ENCODE data around the gene EFCAB7. TPM values are rescaled to one million over a fixed set of nuclear protein-coding genes. Genes with fewer than 3 reads are reported as not detected.

EFCAB7 gene, protein sequence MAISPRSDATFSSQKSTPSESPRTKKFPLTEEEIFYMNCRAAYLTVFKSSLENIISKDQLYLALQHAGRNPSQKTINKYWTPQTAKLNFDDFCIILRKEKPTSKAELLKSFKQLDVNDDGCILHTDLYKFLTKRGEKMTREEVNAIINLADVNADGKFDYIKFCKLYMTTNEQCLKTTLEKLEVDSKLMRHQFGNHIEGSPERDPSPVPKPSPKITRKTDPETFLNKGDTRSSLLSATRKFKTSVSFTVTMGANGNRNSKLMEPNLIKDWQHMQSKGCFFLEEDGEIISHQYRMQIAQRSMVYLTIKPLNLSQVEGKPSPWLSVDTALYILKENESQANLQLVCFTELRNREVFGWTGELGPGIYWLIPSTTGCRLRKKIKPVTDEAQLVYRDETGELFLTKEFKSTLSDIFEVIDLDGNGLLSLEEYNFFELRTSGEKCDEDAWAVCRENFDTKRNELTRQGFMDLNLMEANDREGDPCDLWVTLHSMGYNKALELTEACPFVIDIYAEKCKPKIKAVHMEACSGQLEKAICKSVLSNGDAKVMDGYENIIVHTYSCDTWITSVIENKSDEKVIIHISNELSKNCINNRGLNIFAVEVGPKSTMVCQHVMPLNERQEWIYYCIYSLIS
- 4.5 TPM for total RNA-seq
- long read RNA-seq, partial matches to known transcripts, result 1 of 6 reads
- long read RNA-seq, other reads (novel, unspliced or antisense), result 5 of 6 reads

DNA sequence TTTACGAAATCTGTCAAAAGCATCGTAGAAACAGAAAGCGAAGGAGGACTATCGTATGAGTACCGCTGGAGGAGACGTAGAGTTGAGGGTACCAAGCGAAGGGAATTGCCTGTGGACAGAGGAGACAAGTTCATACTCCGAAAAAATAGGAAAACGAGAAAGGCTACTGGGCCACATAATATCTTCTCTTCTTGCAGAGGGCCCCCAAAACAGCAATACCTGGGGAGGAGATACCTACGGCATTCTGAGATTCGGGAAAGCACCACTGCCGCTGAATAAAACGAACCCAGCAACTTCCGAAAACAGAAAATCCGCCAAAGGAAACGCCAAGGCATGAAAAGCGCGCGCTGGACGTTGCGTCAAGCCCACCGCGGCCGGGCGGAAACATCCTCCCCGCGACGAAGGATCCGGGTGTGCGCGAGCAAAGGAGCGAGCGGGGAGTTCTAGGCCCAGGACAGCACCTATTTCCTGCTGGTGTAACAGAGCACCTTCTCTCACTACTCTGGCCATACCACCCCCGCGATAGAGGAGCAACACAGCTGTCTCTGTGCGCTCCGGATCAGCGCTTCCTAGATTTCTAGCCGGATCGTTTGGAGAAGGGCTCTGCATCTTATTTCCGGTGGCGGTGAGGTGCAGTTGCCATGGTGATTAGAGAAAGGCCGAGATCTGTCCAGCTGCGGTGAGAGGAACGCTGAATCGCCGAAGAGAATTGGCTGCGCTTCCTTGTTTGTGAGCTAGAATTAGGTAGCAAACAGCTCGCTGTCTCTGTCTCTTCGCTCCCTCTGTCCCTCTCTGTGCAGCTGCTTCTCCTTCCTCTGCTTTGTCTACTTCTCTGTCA lies at the start of gene EFCAB7, which contains the start of gene ITGB3BP:
TSS of gene EFCAB7 (plus strand) at position 635 of the 838 bp plus-strand sequence. CDS start 2,048 bp downstream, outside the sequence.
TSS of gene ITGB3BP (minus strand) at position 335 of the 838 bp plus-strand sequence. CDS start at position 243, 92 bp downstream.
- intact Hi-C loops (cut with DNase I), result loop anchor here (2.0 to 10.0 kb wide), 2 partner anchors 156 to 198 kb away; partner anchors contain the start of genes ALG6 and FOXD3
- DNase-seq (ENCODE audit: low spot score), result peak; percentile 91

DNA sequence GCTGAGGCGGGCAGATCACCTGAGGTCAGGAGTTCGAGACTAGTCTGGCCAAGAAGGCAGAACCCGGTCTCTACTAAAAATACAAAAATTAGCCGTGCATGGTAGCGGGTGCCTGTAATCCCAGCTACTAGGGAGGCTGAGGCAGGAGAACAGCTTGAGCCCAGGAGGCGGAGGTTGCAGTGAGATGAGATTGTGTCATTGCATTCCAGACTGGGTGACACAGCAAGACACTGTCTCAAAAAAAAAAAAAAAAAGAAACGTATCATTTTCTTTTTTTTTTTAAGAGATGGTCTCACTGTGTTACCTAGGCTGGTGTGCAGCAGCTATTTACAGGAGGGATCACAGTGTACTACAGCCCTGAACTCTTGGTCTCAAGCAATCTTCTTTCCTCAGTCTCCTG lies 47.6 kb upstream of the EFCAB7 start:
- no peak for DNase-seq (ENCODE audit: low spot score)
- intact Hi-C loops (cut with DNase I), result no loop called here

DNA sequence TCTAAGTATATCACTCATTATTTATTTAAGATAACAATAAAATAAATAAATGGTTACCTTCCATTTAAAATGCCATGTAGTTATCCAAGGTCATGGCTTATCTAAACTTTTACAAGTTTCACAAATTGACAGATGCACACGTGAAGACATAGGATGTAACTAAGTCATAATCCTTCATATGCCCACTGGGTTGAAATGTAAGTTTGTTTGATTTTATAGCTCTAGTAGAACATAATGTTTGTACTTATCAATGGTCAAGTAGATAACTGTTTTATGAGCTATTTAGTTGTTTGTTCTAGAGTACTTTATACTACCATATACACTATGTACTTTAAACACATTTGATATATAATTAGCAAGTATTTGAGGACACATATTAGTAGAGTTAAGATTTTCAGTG lies 43.3 kb upstream of the EFCAB7 start:
- intact Hi-C loops (cut with DNase I), result no loop called here
- DNase-seq (ENCODE audit: low spot score), result no peak

DNA sequence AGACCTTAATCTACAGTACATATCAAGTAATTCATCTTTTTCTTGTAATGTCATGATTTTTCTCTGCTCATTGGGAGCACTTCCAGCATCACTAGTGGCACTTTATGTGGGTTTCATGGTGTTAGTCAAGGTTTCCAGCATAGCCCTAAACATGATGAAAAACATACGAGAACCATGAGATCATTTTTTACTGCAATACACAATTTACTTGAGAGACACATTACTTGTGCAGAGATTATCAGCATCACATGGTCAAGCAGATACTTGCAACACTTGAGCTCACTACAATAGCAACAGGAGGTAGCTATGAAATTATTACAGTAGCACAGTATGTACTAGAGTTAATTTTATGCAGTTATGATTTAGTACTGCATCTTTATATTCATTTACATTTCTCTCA lies 36.7 kb upstream of the EFCAB7 start:
- intact Hi-C loops (cut with DNase I), result no loop called here
- no peak for DNase-seq (ENCODE audit: low spot score)

DNA sequence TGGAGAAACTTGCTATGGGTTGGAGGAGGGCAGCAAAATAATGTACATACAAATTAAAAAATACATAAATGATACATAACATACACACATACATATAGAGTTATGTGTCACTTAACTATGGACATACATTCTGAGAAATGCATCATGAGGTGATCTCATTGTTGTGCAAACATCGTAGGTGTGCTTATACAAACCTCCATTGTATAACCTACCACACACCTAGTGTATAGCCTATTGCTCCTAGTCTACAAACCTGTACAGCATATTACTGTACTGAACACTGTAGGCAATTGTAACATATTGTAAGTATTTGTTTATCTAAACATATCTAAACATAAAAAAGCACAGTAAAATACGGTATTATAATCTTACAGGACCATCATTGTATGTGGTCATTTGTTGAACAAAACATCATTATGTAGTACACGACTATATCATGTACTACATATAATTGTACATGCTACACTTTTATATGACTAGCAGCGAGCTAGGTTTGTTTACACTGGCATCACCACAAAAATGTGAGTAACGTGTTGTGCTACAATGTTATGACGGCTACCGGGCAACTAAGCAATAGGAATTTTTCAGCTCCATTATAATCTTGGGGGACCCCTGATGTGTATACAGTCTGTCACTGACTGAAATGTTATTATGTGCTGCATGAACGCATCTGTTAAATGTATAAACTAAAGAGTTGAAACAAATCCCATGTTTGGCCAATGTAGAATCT lies 35.8 kb upstream of the EFCAB7 start:
- no peak for DNase-seq (ENCODE audit: low spot score)
- intact Hi-C loops (cut with DNase I), result no loop called here

DNA sequence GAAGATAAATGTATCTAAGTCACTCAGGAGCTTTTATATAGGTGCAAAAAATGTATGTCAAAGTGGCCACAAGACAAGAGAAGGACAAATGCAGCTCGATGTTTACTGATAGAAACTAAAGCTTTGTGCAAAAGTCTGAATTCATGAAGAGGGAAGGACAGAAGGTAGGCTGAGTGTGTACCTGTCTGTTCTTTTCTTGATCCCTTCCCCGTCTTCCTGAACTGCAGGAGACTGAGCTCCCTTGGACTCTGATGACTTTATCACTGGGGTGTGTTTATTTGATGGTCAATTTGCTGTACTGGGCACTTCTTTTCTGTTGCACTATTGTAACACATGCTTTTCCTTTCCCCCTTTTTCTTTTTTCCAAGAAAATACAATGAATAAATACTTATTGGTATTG lies 25.7 kb upstream of the EFCAB7 start:
- DNase-seq (ENCODE audit: low spot score), result no peak
- intact Hi-C loops (cut with DNase I), result no loop called here

DNA sequence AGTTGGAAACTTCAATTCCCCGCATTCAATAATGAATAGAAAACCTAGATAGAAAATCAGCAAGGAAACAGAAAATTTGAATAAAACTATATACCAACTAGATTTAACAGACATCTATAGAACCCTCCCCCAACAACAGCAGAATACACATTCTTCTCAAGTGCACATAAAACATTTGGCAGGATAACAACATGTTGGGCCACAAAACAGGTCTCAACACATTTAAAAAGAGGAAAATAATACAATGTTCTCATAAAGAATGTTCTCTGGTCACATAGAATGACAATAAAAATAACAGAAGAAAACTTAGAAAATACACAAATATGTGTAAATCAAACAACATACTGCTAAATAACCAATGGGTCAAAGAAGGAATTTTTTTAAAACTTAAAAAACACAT lies 25.2 kb upstream of the EFCAB7 start:
- intact Hi-C loops (cut with DNase I), result no loop called here

DNA sequence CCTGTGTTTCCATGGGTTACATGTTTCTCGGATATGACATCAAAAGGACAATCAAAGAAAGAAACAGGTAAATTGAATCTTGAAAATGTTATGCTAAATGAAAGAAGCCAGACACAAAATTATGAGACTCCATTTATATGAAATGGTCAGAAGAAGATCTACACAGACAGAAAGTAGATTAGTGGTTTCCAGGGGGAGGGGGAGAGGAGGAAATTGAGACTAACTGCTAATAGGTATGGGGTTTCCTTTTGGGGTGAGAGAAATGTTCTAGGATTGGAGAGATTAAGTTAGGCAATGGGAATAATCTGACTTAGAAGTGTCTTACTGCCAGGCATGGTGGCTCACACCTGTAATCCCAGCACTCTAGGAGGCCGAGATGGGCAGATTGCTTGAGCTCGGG lies 22.1 kb upstream of the EFCAB7 start:
- intact Hi-C loops (cut with DNase I), result no loop called here
- DNase-seq (ENCODE audit: low spot score), result no peak

More for the DNA sequence above, 25.2 kb upstream of the EFCAB7 start:
- DNase-seq (ENCODE audit: low spot score), result no peak

DNA sequence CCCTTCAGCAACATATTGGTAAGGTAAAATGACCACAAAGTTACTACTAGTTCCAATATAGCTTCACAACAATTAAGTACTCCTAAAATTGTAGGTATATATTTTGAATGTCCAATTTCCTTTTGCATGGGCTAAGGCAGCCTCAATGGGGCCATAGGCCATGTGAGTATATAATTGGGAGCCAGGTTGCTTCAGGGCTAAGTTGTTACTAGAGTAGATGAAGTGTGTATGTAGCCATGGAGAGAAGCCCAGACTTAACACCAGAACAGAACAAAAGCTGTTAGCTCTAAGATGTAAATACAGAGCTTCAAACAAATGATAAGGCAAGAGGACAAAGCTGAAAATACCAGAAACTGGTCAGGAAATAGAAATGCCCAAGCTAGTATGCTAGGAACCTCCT lies 16.5 kb upstream of the EFCAB7 start:
- intact Hi-C loops (cut with DNase I), result no loop called here
- no peak for DNase-seq (ENCODE audit: low spot score)

DNA sequence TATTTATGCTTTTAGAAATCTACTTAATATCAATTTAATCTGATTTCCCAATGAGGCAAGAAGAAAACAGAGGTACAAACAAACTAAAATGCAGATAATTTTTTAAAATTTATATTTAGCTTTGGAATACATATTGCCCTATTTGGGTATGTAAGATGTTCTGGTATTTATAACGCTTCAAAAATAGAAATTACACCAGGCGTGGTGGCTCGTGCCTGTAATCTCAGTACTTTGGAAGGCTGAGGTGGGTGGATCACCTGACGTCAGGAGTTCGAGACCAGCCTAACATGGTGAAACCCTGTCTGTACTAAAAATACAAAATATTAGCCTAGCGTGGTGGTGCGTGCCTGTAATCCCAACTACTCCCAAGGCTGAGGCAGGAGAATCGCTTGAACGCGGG lies 13.6 kb upstream of the EFCAB7 start:
- intact Hi-C loops (cut with DNase I), result no loop called here
- DNase-seq (ENCODE audit: low spot score), result no peak

DNA sequence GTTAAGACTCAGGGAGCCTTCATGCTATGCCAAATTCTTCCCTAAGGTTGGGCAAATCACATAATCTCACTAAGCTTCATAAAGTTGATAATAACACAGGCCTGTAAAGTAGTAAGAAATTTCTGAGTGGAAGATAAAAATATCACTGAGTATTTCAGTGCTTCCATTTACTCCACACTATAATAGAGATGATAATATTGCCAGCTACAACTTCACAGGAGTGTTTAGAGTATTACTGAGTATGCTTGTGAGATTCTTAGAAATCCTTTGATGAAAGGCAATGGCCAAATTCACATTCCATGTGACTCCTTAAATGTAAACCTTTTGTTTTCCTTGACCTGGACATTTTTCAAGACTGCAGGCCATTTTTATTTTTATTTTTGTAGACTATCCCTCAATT lies 10.7 kb upstream of the EFCAB7 start:
- DNase-seq (ENCODE audit: low spot score), result no peak
- intact Hi-C loops (cut with DNase I), result no loop called here

DNA sequence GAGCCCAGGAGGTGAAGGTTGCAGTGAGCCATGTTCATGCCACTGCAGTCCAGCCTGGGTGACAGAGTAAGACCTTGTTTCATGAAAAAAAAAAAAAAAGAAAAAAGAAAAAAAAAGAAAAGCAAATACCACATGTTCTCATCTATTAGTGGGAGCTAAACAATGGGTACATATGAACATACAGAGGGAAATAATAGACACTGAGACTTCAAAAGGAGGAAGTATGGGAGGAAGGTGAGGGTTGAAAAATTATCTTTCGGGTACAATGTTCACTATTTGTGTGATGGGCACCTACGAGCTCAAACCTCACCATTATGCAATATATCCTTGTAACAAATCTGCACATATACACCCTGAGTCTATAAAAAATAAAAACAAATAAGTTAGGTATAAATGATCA lies 6.7 kb upstream of the EFCAB7 start:
- no peak for DNase-seq (ENCODE audit: low spot score)
- intact Hi-C loops (cut with DNase I), result no loop called here

DNA sequence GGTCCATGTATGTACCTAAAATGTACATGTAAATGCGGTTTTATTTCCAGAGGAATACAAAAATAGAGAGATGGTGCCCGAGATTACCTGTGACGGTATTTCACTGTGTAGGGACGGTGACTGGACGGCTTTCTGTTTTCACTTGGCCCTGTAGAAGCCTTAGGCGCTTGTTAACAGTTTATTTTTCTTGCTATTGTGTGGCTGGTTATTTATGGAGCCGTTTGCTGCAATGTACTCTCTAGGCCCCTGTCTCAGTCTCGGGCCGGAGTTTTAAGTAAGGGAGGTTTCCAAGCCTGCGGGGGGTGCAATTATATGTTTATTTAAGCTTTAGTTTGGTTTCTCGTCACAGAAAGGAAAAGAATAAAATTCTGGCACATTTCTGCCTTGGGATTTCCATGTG lies 413 bp downstream of the EFCAB7 start:
- intact Hi-C loops (cut with DNase I), result loop anchor here (2.0 to 10.0 kb wide), 2 partner anchors 157 to 199 kb away; partner anchors contain the start of genes ALG6 and FOXD3
- no peak for DNase-seq (ENCODE audit: low spot score)

DNA sequence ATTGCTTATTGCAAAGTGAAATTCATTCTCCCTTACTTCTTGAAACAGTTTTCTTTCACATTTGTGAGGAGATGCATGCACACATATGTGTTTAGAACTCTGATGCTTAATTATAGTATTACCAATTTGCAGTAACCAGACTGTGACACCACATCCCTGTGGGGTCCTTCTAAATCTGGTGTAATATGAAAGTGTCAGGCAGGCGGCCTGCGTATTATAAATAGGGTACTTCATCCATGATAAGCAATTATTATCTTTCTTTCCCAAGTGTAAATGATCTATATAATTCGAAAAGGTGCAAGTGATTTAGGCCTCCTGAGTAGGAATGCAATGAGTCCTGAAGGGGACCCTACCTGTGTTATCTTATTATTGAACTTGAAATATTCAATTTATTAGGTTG lies 876 bp downstream of the EFCAB7 start:
- intact Hi-C loops (cut with DNase I), result loop anchor here (10.0 kb wide), 1 partner anchor 199 kb away; the partner anchor contains the start of gene FOXD3
- no peak for DNase-seq (ENCODE audit: low spot score)

DNA sequence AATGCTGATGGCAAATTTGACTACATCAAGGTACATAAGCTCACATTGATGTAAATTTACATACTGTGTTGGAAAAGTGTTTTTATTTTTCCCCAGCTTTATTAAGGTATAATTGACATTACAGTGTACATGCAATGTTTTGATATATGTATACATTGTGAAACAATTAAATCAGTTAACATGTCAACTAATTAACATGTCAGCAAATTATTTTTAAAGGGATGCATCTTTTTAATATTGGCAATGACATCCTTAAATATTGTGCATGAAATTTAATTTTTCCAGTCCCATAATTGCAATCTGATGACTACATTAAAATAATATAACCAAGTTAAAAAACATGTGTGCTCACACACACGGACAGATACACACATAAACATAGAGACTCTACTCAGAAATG lies 9.4 kb downstream of the EFCAB7 start:
- intact Hi-C loops (cut with DNase I), result no loop called here
- no peak for DNase-seq (ENCODE audit: low spot score)

DNA sequence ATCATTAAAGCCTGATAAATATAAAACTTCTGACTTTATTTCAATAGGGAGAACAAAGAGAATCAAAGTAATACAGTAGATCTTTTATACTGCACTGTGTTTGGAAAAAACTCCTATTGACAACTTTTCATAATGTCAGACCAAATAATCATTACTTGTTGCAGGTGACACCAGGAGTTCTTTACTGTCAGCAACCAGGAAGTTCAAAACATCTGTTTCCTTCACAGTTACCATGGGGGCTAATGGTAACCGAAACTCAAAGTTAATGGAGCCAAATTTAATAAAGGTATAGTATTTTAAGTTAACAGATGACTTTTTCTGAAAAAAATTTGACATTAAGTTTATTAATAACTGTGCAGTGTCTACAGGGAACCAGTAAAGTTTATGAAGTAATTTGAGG lies 10.6 kb downstream of the EFCAB7 start:
- no peak for DNase-seq (ENCODE audit: low spot score)
- intact Hi-C loops (cut with DNase I), result no loop called here

DNA sequence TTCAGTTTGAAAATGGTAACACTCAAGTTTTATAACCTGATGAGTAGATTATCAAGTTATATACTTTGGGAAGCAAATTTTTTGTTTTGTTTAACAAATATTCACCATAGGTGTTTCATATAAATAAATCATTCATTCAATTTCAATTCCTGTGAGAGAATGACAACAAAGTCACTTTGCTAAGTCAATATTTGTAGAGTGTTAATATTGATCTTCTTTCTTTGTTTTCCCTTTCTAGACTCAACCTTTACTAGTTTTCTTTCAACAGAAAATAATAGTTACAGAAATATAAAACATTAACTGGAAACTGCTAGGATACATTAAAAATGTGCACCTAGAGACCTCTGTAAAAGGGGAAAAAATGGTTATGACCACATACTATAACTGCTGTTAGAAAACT lies 11.1 kb downstream of the EFCAB7 start:
- intact Hi-C loops (cut with DNase I), result no loop called here
- no peak for DNase-seq (ENCODE audit: low spot score)

DNA sequence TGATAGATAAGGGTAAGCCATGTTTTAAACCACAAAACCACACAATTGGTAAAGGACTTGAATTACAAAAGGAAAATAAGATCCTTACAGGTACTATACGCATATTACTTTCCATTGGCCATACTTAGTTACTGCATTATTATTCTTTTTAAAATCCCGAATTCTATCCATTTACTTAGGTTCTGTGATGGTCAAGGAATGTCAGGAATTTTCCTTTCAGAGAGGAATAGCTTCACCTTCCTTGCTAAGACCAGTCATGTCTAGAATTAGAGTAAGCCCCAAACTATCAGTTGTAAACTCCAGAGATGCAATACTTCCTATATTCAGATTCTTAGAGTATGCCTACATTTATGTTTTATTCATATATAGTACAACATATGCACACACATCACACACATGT lies 13.7 kb downstream of the EFCAB7 start:
- intact Hi-C loops (cut with DNase I), result no loop called here
- no peak for DNase-seq (ENCODE audit: low spot score)

DNA sequence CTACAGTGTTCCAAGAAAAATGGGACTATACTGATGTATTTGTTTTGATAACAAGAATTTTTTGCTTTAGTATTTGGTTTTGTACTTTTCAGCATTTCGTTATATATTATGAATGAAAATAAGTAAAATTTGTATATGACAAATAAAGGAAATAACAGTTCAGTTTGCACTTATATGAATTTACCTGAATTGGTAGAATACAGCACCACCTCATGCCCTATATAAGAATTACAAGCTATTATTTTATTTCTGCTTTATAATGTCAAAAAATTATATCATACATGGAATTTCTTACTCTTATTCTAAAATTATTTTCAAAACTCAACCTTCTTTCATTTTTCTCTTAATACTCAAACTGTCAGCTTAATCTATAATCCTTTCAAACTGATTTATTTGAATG lies 14.6 kb downstream of the EFCAB7 start:
- intact Hi-C loops (cut with DNase I), result no loop called here
- DNase-seq (ENCODE audit: low spot score), result no peak
